ENCODE data around the gene CDCP1. TPM values are rescaled to one million over a fixed set of nuclear protein-coding genes. Genes with fewer than 3 reads are reported as not detected.

CDCP1 gene
- total and polyA plus RNA-seq, 2 donors (not counting 1 experiment from before 2014, with no cell fraction given) = not detected

GRCh38 chr3:45097296-45097883 is 48.8 kb downstream of the CDCP1 start:
- no peak for ATAC-seq (ENCODE audit: low read depth)
- Histone ChIP-seq H3K9me3 (ENCODE audit: control extremely low read depth in 1 of 3, control insufficient read depth in 2 of 3, insufficient read depth in 1 of 3, low read length in 2 of 3) (peaks cover 0 to 7% (median 0%) of the 10 kb centered on the region in 3 donors), H3K79me2 (ENCODE audit: control insufficient read depth, insufficient read depth, low read length) (no peaks in the 10 kb centered on the region), H3K4me3 (ENCODE audit: control extremely low read depth in 1 of 5, extremely low read depth in 1 of 5, insufficient read depth in 1 of 5, low read depth in 2 of 5, low read length in 4 of 5) (no peak overlapping the region), H4K20me1 (ENCODE audit: control insufficient read depth, insufficient read depth, low read length, poor library complexity, severe bottlenecking) (no peaks in the 10 kb centered on the region), H3K9ac (ENCODE audit: low read length) (no peak overlapping the region), H3K4me1 (ENCODE audit: control insufficient read depth in 2 of 2, insufficient read depth in 2 of 2, low read length in 2 of 2) (no peaks in the 10 kb centered on the region), H2AFZ (ENCODE audit: insufficient read depth, low read depth, low read length, poor library complexity, severe bottlenecking) (no peak overlapping the region), H3K4me2 (replicated peaks; ENCODE audit: low read depth, low read length, poor library complexity, severe bottlenecking) (no peak overlapping the region), H3K27ac (ENCODE audit: low read length in 2 of 2) (no peak overlapping the region), H3K36me3 (replicated peaks in 1 of 2; ENCODE audit: control extremely low read depth in 1 of 2, control insufficient read depth in 1 of 2, extremely low read depth in 1 of 2, insufficient read depth in 2 of 2, low read length in 1 of 2) (no peaks in the 10 kb centered on the region), H3K27me3 (replicated peaks in 1 of 4; ENCODE audit: control extremely low read depth in 1 of 4, control insufficient read depth in 3 of 4, insufficient read depth in 4 of 4, low read length in 3 of 4) (no peaks in the 10 kb centered on the region)
- DNase-seq = no peak
- Mint-ChIP-seq H3K4me3 (no peak overlapping the region), H3K27me3 (peaks cover 4% of the 10 kb centered on the region), H3K4me1 (no peaks in the 10 kb centered on the region), H3K9me3 (ENCODE audit: insufficient read depth) (no peaks in the 10 kb centered on the region), H3K27ac (no peak overlapping the region)
- 67% methylated on average over 3 of the region's 6 CpGs for WGBS (ENCODE audit: insufficient coverage)
- ChIA-PET POLR2A (no interaction called here), CTCF (no interaction called here)
- intact Hi-C loops (cut with micrococcal nuclease) = no loop called here
- no peak for TF ChIP-seq CTCF (IDR thresholded peaks at IDR 0.05)
- TF ChIP-seq EZH2 (IDR thresholded peaks at IDR 0.05; ENCODE audit: borderline replicate concordance, insufficient read depth, low read depth, low read length, poor library complexity, severe bottlenecking) = no peak

DNA sequence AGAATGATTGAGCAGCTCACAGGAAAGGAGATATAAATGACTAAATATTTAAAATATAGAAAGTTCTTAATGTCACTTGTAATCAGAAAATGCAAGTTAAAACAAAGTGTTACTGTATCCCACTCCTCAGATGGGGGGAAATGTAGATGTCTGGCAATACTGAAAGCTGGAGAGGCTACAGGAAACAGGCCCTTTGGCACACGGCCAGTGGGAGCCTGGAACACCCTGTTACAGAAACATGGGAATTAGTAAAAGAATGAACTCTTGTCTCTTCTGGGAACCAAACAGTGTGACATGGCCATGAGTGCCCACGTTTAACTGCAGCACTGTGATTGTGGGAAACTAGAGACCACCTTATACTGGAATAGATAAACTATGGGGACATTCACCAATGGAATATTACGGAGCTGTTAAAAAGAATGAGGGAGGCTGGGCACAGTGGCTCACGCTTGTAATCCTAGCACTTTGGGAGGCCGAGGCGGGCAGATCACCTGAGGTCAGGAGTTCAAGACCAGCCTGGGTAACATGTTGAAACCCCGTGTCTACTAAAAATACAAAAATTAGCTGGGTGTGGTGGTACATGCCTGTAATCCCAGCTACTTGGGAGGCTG is 50.2 kb downstream of the CDCP1 start:
- TF ChIP-seq EZH2 (IDR thresholded peaks at IDR 0.05; ENCODE audit: borderline replicate concordance, insufficient read depth, low read depth, low read length, poor library complexity, severe bottlenecking) (no peak), CTCF (IDR thresholded peaks at IDR 0.05) (no peak)
- Mint-ChIP-seq H3K4me3 (no peak overlapping the region), H3K4me1 (no peaks in the 10 kb centered on the region), H3K27ac (no peak overlapping the region), H3K9me3 (ENCODE audit: insufficient read depth) (no peaks in the 10 kb centered on the region), H3K27me3 (peaks cover 7% of the 10 kb centered on the region)
- Histone ChIP-seq H3K4me3 (ENCODE audit: control extremely low read depth in 1 of 5, extremely low read depth in 1 of 5, insufficient read depth in 1 of 5, low read depth in 2 of 5, low read length in 4 of 5) (no peak overlapping the region), H3K79me2 (ENCODE audit: control insufficient read depth, insufficient read depth, low read length) (no peaks in the 10 kb centered on the region), H4K20me1 (ENCODE audit: control insufficient read depth, insufficient read depth, low read length, poor library complexity, severe bottlenecking) (no peaks in the 10 kb centered on the region), H3K4me1 (ENCODE audit: control insufficient read depth in 2 of 2, insufficient read depth in 2 of 2, low read length in 2 of 2) (no peaks in the 10 kb centered on the region), H3K27me3 (replicated peaks in 1 of 4; ENCODE audit: control extremely low read depth in 1 of 4, control insufficient read depth in 3 of 4, insufficient read depth in 4 of 4, low read length in 3 of 4) (no peaks in the 10 kb centered on the region), H3K27ac (ENCODE audit: low read length in 2 of 2) (no peak overlapping the region), H3K9ac (ENCODE audit: low read length) (no peak overlapping the region), H2AFZ (ENCODE audit: insufficient read depth, low read depth, low read length, poor library complexity, severe bottlenecking) (no peak overlapping the region), H3K36me3 (replicated peaks in 1 of 2; ENCODE audit: control extremely low read depth in 1 of 2, control insufficient read depth in 1 of 2, extremely low read depth in 1 of 2, insufficient read depth in 2 of 2, low read length in 1 of 2) (no peaks in the 10 kb centered on the region), H3K4me2 (replicated peaks; ENCODE audit: low read depth, low read length, poor library complexity, severe bottlenecking) (no peak overlapping the region), H3K9me3 (ENCODE audit: control extremely low read depth in 1 of 3, control insufficient read depth in 2 of 3, insufficient read depth in 1 of 3, low read length in 2 of 3) (peaks cover 0 to 9% (median 0%) of the 10 kb centered on the region in 3 donors)
- no peak for ATAC-seq (ENCODE audit: low read depth)
- CTCF ChIA-PET = no interaction called here
- WGBS (ENCODE audit: insufficient coverage) = 70% methylated on average over 2 of the region's 7 CpGs
- intact Hi-C loops (cut with micrococcal nuclease) = no loop called here
- POLR2A ChIA-PET = no interaction called here
- no peak for DNase-seq
